Endothelial cell (in vitro differentiated cells): ENCODE measurements around the gene ADGRA1. TPM values are rescaled to one million over a fixed set of nuclear protein-coding genes. Genes with fewer than 3 reads are reported as not detected.
A peak's percentile ranks its signal among the peaks of the same experiment; 100 is the strongest.

ENCODE experiments used
- DNase-seq: peaks from one replicate; pipeline ENCODE4 v3.0.0; 2021; ENCODE audit warnings: low spot score
- H3K27ac Mint-ChIP-seq: one replicate; pipeline ENCODE4 v1.8.0; 2021; ENCODE audit warnings: mixed read lengths, inconsistent platforms; ENCODE audit not compliant: unreplicated experiment
- H3K27me3 Mint-ChIP-seq: one replicate; pipeline ENCODE4 v1.8.0; 2021; ENCODE audit warnings: mild to moderate bottlenecking, moderate library complexity, mixed read lengths, inconsistent platforms; ENCODE audit not compliant: unreplicated experiment
- H3K36me3 Mint-ChIP-seq: one replicate; pipeline ENCODE4 v1.8.0; 2021; ENCODE audit warnings: mild to moderate bottlenecking, low read depth, mixed read lengths, inconsistent platforms; ENCODE audit not compliant: unreplicated experiment
- H3K4me1 Mint-ChIP-seq: one replicate; pipeline ENCODE4 v1.8.0; 2021; ENCODE audit warnings: mild to moderate bottlenecking, mixed read lengths, inconsistent platforms; ENCODE audit not compliant: unreplicated experiment
- H3K4me3 Mint-ChIP-seq: one replicate; pipeline ENCODE4 v1.8.0; 2021; ENCODE audit warnings: mild to moderate bottlenecking, mixed read lengths, inconsistent platforms; ENCODE audit not compliant: unreplicated experiment
- H3K9me3 Mint-ChIP-seq: one replicate; pipeline ENCODE4 v1.8.0; 2021; ENCODE audit warnings: mixed read lengths, inconsistent platforms; ENCODE audit not compliant: unreplicated experiment
- total RNA-seq: library from RNA; stranded (reverse); fragmentation: NEBNext Ultra II Directional; extraction: Animal tissue kit (Norgen Biotek cat#: 25700); gene quantifications from one replicate; pipeline ENCODE4 v1.2.1, GENCODE V29; 2021; ENCODE audit not compliant: unreplicated experiment
- TF ChIP-seq, protein P1 (sequence below): fragments of 200-600 bp; sonication (generic); IDR thresholded peaks from one replicate; pipeline ENCODE4 v1.5.0; 2021; ENCODE audit warnings: antibody characterized with exemption; ENCODE audit not compliant: unreplicated experiment

ADGRA1 gene
- total RNA-seq, 1 donor from 2014 or later = not detected

DNA sequence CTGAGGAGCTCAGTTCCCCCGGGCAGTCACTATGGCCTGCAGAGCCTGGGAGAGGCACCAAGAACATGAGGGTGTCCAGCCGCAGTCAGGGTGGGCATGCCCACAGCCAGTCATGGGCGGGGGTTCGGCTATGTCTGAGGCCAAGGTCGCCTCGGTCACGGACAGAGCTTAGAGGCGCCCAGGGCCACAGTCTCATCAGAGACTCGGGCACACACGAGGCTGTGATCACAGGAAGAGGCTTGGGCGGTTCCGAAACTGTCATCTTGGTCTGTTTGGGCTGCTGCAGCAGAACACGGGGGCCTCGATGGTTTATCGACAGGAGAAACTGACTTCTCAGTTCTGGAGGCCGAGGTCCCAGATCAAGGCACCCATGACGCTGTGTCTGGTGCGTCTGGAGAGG is 9.7 kb downstream of the ADGRA1 start:
- Mint-ChIP-seq H3K27ac (no peak overlapping the region), H3K4me1 (no peaks in the 10 kb centered on the region), H3K27me3 (peaks cover 13% of the 10 kb centered on the region), H3K4me3 (no peak overlapping the region), H3K9me3 (peaks cover 2% of the 10 kb centered on the region), H3K36me3 (peaks cover 4% of the 10 kb centered on the region)
- no peak for DNase-seq
- TF ChIP-seq, protein P1, sequence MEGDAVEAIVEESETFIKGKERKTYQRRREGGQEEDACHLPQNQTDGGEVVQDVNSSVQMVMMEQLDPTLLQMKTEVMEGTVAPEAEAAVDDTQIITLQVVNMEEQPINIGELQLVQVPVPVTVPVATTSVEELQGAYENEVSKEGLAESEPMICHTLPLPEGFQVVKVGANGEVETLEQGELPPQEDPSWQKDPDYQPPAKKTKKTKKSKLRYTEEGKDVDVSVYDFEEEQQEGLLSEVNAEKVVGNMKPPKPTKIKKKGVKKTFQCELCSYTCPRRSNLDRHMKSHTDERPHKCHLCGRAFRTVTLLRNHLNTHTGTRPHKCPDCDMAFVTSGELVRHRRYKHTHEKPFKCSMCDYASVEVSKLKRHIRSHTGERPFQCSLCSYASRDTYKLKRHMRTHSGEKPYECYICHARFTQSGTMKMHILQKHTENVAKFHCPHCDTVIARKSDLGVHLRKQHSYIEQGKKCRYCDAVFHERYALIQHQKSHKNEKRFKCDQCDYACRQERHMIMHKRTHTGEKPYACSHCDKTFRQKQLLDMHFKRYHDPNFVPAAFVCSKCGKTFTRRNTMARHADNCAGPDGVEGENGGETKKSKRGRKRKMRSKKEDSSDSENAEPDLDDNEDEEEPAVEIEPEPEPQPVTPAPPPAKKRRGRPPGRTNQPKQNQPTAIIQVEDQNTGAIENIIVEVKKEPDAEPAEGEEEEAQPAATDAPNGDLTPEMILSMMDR = no peak

DNA sequence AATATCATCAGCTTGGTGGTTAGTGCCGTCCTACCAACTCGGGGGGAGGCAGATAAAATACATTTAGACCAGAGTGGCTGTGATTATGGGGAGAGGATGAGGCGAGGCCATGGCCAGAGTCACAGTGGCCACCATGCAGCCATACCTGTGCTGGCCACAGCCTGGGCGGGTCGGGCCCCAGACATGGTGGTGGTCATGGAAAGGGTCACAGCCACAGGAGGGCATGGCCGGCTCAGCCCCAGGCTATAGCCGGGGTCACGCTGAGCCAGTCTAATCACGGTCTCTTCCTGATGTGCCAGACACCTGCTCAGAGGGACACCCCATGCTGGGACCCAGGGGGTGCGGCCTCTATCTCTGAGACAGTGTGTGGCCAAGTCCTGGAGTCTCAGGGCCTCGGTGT is 10.2 kb downstream of the ADGRA1 start:
- no peak overlapping the region for H3K4me3 Mint-ChIP-seq
- peaks cover 11% of the 10 kb centered on the region for H3K27me3 Mint-ChIP-seq
- no peak for DNase-seq

DNA sequence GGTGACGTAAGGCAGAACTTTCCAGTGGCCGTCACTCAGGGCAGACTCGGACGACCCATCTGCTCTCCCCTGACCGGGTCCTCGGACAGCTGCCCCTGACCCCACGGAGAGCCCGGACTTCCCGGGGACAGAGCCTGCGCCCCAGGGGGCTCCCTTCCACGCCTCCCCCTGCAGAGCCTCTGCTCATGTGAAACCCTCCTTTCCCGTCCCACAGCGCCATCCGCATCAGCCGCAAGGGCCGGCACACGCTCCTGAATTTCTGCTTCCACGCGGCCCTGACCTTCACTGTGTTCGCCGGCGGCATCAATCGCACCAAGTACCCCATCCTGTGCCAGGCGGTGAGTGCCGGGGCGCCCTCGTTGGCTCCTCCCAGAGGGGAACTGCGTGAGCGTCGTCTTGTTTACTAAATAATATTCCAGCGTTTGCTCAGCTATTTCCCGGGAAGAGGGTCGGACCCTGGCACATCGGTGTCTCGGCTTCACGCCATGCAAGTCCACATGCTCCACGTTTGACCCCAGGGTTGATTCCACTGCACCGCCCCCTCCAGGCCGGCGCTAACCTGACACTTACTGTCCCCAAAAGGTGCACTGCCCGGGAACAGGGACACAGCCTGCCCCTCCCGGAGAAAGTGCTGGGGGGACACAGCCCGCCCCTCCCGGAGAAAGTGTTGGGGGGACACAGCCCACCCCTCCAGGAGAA is 10.9 kb downstream of the ADGRA1 start:
- peaks cover 9% of the 10 kb centered on the region for H3K27me3 Mint-ChIP-seq
- TF ChIP-seq, protein P1 = peak; percentile 21
- H3K9me3 Mint-ChIP-seq = no peaks in the 10 kb centered on the region
- no peak overlapping the region for H3K4me3 Mint-ChIP-seq
- peaks cover 3% of the 10 kb centered on the region for H3K36me3 Mint-ChIP-seq
- no peak for DNase-seq
- no peaks in the 10 kb centered on the region for H3K4me1 Mint-ChIP-seq
- no peak overlapping the region for H3K27ac Mint-ChIP-seq

More for the DNA sequence above, 10.2 kb downstream of the ADGRA1 start:
- no peaks in the 10 kb centered on the region for H3K9me3 Mint-ChIP-seq
- no peaks in the 10 kb centered on the region for H3K4me1 Mint-ChIP-seq
- H3K27ac Mint-ChIP-seq = no peak overlapping the region
- TF ChIP-seq, protein P1 = no peak
- H3K36me3 Mint-ChIP-seq = peaks cover 3% of the 10 kb centered on the region

DNA sequence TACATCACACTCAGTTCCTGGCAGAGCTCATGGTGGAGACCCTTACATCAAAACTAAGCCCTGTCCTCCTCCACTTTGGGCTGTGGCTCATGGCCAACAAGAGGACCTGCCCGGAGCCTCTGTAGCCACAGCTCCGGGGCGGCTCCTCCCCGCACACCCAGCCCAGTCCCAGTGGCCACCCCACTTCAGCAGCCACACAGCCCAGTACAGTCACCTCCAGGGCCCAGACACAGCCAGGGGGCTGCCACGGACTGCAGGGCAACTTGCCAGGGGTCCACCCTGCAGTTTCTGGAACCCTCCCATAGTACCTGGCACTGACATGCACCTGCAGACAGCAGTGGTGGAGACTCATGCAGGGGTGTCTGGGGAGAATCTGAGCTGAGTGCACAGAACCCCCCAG is 11.8 kb downstream of the ADGRA1 start:
- Mint-ChIP-seq H3K4me1 (no peaks in the 10 kb centered on the region), H3K4me3 (no peak overlapping the region), H3K27ac (no peak overlapping the region), H3K9me3 (no peaks in the 10 kb centered on the region), H3K36me3 (peaks cover 3% of the 10 kb centered on the region), H3K27me3 (peaks cover 9% of the 10 kb centered on the region)
- TF ChIP-seq, protein P1 = no peak
- no peak for DNase-seq

DNA sequence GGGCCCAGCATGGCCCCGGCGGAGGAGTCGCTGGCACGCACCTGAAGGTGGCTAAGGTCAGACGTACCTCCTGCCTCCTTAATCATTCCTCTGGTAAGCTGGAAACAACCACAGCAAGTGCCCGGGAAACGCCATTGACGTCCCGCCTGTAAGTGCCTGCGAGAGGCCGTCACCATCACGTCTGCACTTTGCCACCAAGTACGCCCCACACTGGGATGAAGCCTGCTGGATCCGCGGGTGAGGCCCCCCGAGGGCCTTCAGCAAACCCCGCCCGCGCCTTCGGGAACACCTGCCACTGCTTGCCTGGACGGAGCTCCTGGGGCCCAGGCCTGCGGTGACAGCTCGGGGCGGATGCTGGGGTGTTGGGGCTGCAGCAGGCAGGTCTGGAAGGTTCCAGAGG is 12.5 kb downstream of the ADGRA1 start:
- Mint-ChIP-seq H3K4me1 (no peaks in the 10 kb centered on the region), H3K27me3 (peaks cover 9% of the 10 kb centered on the region), H3K27ac (no peak overlapping the region)

More for the DNA sequence above, 12.5 kb downstream of the ADGRA1 start:
- peaks cover 3% of the 10 kb centered on the region for H3K36me3 Mint-ChIP-seq
- DNase-seq = no peak
- H3K4me3 Mint-ChIP-seq = no peak overlapping the region
- TF ChIP-seq, protein P1 = no peak
- no peaks in the 10 kb centered on the region for H3K9me3 Mint-ChIP-seq
